HCT116 (cell line): ENCODE measurements around the gene CCDC92. TPM values are rescaled to one million over a fixed set of nuclear protein-coding genes. Genes with fewer than 3 reads are reported as not detected.

ENCODE experiments used
- ATAC-seq: fragments of 200-7000 bp; cut with Tn5 transposase; 2 replicates; pipeline ENCODE4 v1.9.1; 2020; ENCODE audit warnings: mild to moderate bottlenecking, moderate library complexity
- BruUV-seq: library from RNA; stranded (reverse); fragments of 400-500 nt; replicated peaks from 2 replicates; lab custom pipeline; 2021; lab: Mats Ljungman, UMichigan
- CTCF ChIA-PET: fragments of 300-600 bp; sonication (Branson Sonifier 250); formaldehyde crosslinking; loops from one replicate; lab custom pipeline; 2021; ENCODE audit warnings: antibody characterized with exemption; lab: Charles Lee
- POLR2A ChIA-PET: fragments of 300-600, 350-600 bp; sonication (Branson Sonifier 250); formaldehyde crosslinking; loops from one replicate; lab custom pipeline; 2021; ENCODE audit warnings: antibody characterized with exemption; lab: Charles Lee
- RAD21 ChIA-PET, 2 experiments: fragments of 300-600 bp; sonication (Branson Sonifier 250); formaldehyde crosslinking; loops; one replicate each; lab custom pipeline; 2023; ENCODE audit warnings: low total read pairs in 2 of 2; ENCODE audit not compliant: uncharacterized antibody in 2 of 2, unreplicated experiment in 2 of 2, low non-redundant PET in 1 of 2; lab: Charles Lee
- DNase-seq: peaks from one replicate; pipeline ENCODE4 v3.0.0-alpha.2; 2010; ENCODE audit warnings: low read depth, low spot score
- H2AFZ ChIP-seq: fragments of 200-600 bp; shearing (Covaris generic), sonication (generic); 2 replicates; pipeline ENCODE4 v1.6.1; 2017; ENCODE audit warnings: low read depth, mixed run types, mixed read lengths, antibody characterized with exemption, low read length; ENCODE audit not compliant: poor library complexity, severe bottlenecking
- H3K27ac ChIP-seq: 2 replicates; pipeline ENCODE4 v1.5.1; 2012; ENCODE audit warnings: low read depth, low read length
- H3K27me3 ChIP-seq: fragments of 200-600 bp; sonication (generic); 2 replicates; pipeline ENCODE4 v1.6.1; 2016; ENCODE audit warnings: mixed run types, low read length, mixed read lengths; ENCODE audit not compliant: insufficient read depth
- H3K36me3 ChIP-seq, 2 experiments: fragments of 200-500 bp in 1 of 2; fragments of 200-600 bp in 1 of 2; sonication (Bioruptor generic) in 1 of 2; sonication (generic) in 1 of 2; 2 replicates each; pipeline versions ENCODE4 v1.5.1 to v1.6.1; 2014 to 2016; ENCODE audit warnings: low read length in 2 of 2, inconsistent platforms in 1 of 2, mixed read lengths in 1 of 2, mixed run types in 1 of 2; ENCODE audit not compliant: insufficient read depth in 2 of 2, control insufficient read depth in 1 of 2
- H3K4me1 ChIP-seq, 2 experiments: fragments of 200-600 bp in 1 of 2; sonication (generic) in 1 of 2; 2 replicates each; pipeline versions ENCODE4 v1.5.1 to v1.6.1; 2012 to 2017; ENCODE audit warnings: low read length in 2 of 2, inconsistent platforms in 1 of 2, mild to moderate bottlenecking in 1 of 2, mixed read lengths in 1 of 2, mixed run types in 1 of 2, moderate library complexity in 1 of 2; ENCODE audit not compliant: insufficient read depth in 2 of 2, control insufficient read depth in 1 of 2
- H3K4me2 ChIP-seq: fragments of 200-600 bp; sonication (generic); 2 replicates; pipeline ENCODE4 v1.6.1; 2017; ENCODE audit warnings: mixed run types, low read length, mixed read lengths
- H3K4me3 ChIP-seq, 2 experiments: fragments of 200-600 bp in 1 of 2; sonication (generic) in 1 of 2; replicated peaks in 1 of 2; 2 replicates each; pipeline ENCODE4 v1.5.1; 2011 to 2016; ENCODE audit warnings: low read length in 2 of 2, control low read depth in 1 of 2, low read depth in 1 of 2, mild to moderate bottlenecking in 1 of 2, mixed read lengths in 1 of 2, mixed run types in 1 of 2
- H3K79me2 ChIP-seq: fragments of 200-600 bp; sonication (generic); 2 replicates; pipeline ENCODE4 v1.6.1; 2017; ENCODE audit warnings: mild to moderate bottlenecking, mixed run types, low read length, moderate library complexity, mixed read lengths; ENCODE audit not compliant: insufficient read depth
- H3K9ac ChIP-seq: fragments of 200-600 bp; sonication (generic); 2 replicates; pipeline ENCODE4 v1.6.1; 2016; ENCODE audit warnings: low read length, mixed read lengths
- H3K9me2 ChIP-seq: fragments of 200-600 bp; sonication (generic), shearing (Covaris generic); 2 replicates; pipeline ENCODE4 v1.6.1; 2017; ENCODE audit warnings: mixed run types, mild to moderate bottlenecking, moderate library complexity; ENCODE audit not compliant: insufficient read depth
- H3K9me3 ChIP-seq, 2 experiments: fragments of 200-500 bp in 1 of 2; fragments of 200-600 bp in 1 of 2; sonication (Bioruptor generic) in 1 of 2; sonication (generic) in 1 of 2; 2 replicates each; pipeline ENCODE4 v1.6.1; 2014 to 2017; ENCODE audit warnings: low read length in 2 of 2, mixed read lengths in 2 of 2, inconsistent platforms in 1 of 2, low read depth in 1 of 2, mild to moderate bottlenecking in 1 of 2, mixed run types in 1 of 2, moderate library complexity in 1 of 2; ENCODE audit not compliant: control insufficient read depth in 1 of 2, insufficient read depth in 1 of 2
- H4K20me1 ChIP-seq: fragments of 200-600 bp; sonication (generic), shearing (Covaris generic); 2 replicates; pipeline ENCODE4 v1.6.1; 2017; ENCODE audit warnings: mixed run types, mild to moderate bottlenecking, moderate library complexity; ENCODE audit not compliant: insufficient read depth
- ATF3 ChIP-seq: IDR thresholded peaks from 2 replicates; pipeline ENCODE4 v1.6.1; 2012
- CBX3 ChIP-seq: IDR thresholded peaks from 2 replicates; pipeline ENCODE4 v1.6.1; 2012; ENCODE audit warnings: low read depth
- ELF1 ChIP-seq: IDR thresholded peaks from 2 replicates; pipeline ENCODE4 v1.6.1; 2012; ENCODE audit warnings: low read depth, borderline replicate concordance
- EZH2 ChIP-seq: fragments of 200-600 bp; sonication (generic); IDR thresholded peaks from 2 replicates; pipeline ENCODE4 v1.6.1; 2017; ENCODE audit warnings: antibody characterized with exemption, mixed run types
- EZH2phosphoT487 ChIP-seq: fragments of 200-600 bp; IDR thresholded peaks from 2 replicates; pipeline ENCODE4 v1.6.1; 2018; ENCODE audit warnings: antibody characterized with exemption, borderline replicate concordance
- FOSL1 ChIP-seq: IDR thresholded peaks from 2 replicates; pipeline ENCODE4 v1.6.1; 2012; ENCODE audit warnings: low read depth
- JUND ChIP-seq: IDR thresholded peaks from 2 replicates; pipeline ENCODE4 v1.6.1; 2012
- POLR2AphosphoS5 ChIP-seq: IDR thresholded peaks from 2 replicates; pipeline ENCODE4 v1.6.1; 2011; ENCODE audit warnings: mild to moderate bottlenecking, low read depth, low read length, moderate library complexity
- RAD21 ChIP-seq: IDR thresholded peaks from 2 replicates; pipeline ENCODE4 v1.6.1; 2012; ENCODE audit warnings: low read depth, mild to moderate bottlenecking
- REST ChIP-seq: IDR thresholded peaks from 2 replicates; pipeline ENCODE4 v1.6.1; 2012; ENCODE audit warnings: low read depth
- SIN3A ChIP-seq: IDR thresholded peaks from 2 replicates; pipeline ENCODE4 v1.6.1; 2012; ENCODE audit warnings: low read depth
- YY1 ChIP-seq: IDR thresholded peaks from 2 replicates; pipeline ENCODE4 v1.6.1; 2011; ENCODE audit warnings: low read length, low read depth, moderate library complexity, mild to moderate bottlenecking; ENCODE audit not compliant: insufficient replicate concordance; ENCODE audit errors: extremely low read depth
- ZBTB33 ChIP-seq: IDR thresholded peaks from 2 replicates; pipeline ENCODE4 v1.6.1; 2011; ENCODE audit warnings: mild to moderate bottlenecking, low read length, moderate library complexity; ENCODE audit not compliant: insufficient replicate concordance; ENCODE audit errors: extremely low read depth
- ZFX ChIP-seq: fragments of 450-650 bp; IDR thresholded peaks from 2 replicates; pipeline ENCODE4 v1.6.1; 2017
- ZNF274 ChIP-seq: fragments of 200-500 bp; sonication (Bioruptor generic); IDR thresholded peaks from 2 replicates; pipeline ENCODE4 v1.6.1; 2014; ENCODE audit warnings: mild to moderate bottlenecking, low read depth, low read length, inconsistent platforms
- intact Hi-C: fragments of 100-400 bp; cut with micrococcal nuclease; formaldehyde crosslinking; loops from 2 replicates; pipeline ENCODE4 v1.10.0; 2022
- total RNA-seq: library from RNA; stranded (reverse); gene quantifications from one replicate; pipeline ENCODE4 v1.2.1, GENCODE V29; 2021; ENCODE audit not compliant: unreplicated experiment

CCDC92 gene
- total RNA-seq, 1 experiment from 2014 or later: 9.7 TPM

GRCh38 chr12:124002021-124002644 is 29.5 kb upstream of the CCDC92 start:
- H3K9me3 ChIP-seq: no peaks in the 10 kb centered on the region
- H3K9ac ChIP-seq: no peak overlapping the region
- POLR2A ChIA-PET: no interaction called here
- TF ChIP-seq YY1 (no peak), SIN3A (no peak), POLR2AphosphoS5 (no peak), ELF1 (no peak), EZH2 (no peak), ZNF274 (no peak), REST (no peak), ATF3 (no peak), FOSL1 (no peak), EZH2phosphoT487 (no peak), CBX3 (no peak), ZBTB33 (no peak), RAD21 (no peak), JUND (no peak), ZFX (no peak)
- no peak overlapping the region for H3K4me3 ChIP-seq
- peaks cover 54% of the 10 kb centered on the region for H3K79me2 ChIP-seq
- ATAC-seq (no peak), DNase-seq (no peak)
- no peak overlapping the region for H3K27ac ChIP-seq
- intact Hi-C loops: no loop called here
- H3K27me3 ChIP-seq: no peaks in the 10 kb centered on the region
- H2AFZ ChIP-seq: no peak overlapping the region
- H3K36me3 ChIP-seq: peaks cover 0 to 9% of the 10 kb centered on the region in 2 experiments; a peak in 3 of 4 replicates
- RAD21 ChIA-PET: no interaction called here
- H3K4me2 ChIP-seq: no peak overlapping the region
- H3K9me2 ChIP-seq: no peaks in the 10 kb centered on the region
- no TSS peak for BruUV-seq
- CTCF ChIA-PET: no interaction called here
- no peaks in the 10 kb centered on the region for H4K20me1 ChIP-seq
- no peaks in the 10 kb centered on the region for H3K4me1 ChIP-seq
